GM12873 (cell line): ENCODE measurements around the gene ZBTB8OS.

Experiments
- CTCF ChIP-seq: IDR thresholded peaks from 2 replicates; pipeline ENCODE4 v1.5.1; 2012; ENCODE audit warnings: low read depth, mild to moderate bottlenecking, moderate library complexity, low read length, control low read depth; ENCODE audit not compliant: insufficient read depth; ENCODE audit errors: missing control alignments

ZBTB8OS gene

GRCh38 chr1:32639489-32640075 is 10.8 kb downstream of the ZBTB8OS start:
- no peak for TF ChIP-seq CTCF

GRCh38 chr1:32636914-32637645 is 13.3 kb downstream of the ZBTB8OS start:
- no peak for TF ChIP-seq CTCF

GRCh38 chr1:32635508-32636277 is 14.7 kb downstream of the ZBTB8OS start:
- TF ChIP-seq CTCF, result no peak

GRCh38 chr1:32632829-32633228 is 17.5 kb downstream of the ZBTB8OS start:
- no peak for TF ChIP-seq CTCF

GRCh38 chr1:32627596-32628162 is 22.7 kb downstream of the ZBTB8OS start:
- TF ChIP-seq CTCF, result no peak

- TF ChIP-seq CTCF, result no peak
Measured at GRCh38 chr1:32626176-32626575, 24.2 kb downstream of the ZBTB8OS start.

- TF ChIP-seq CTCF, result no peak
Measured at GRCh38 chr1:32623775-32624174, 26.6 kb downstream of the ZBTB8OS start.
